Cardiac fibroblast (primary cell): ENCODE data around the gene DES.

Experiments
- DNase-seq, 2 donors: peaks; one replicate each; pipeline versions ENCODE4 v3.0.0 to v3.0.0-alpha.2; 2010; ENCODE audit warnings: low read depth in 2 of 2
- H3K4me3 ChIP-seq, 2 donors: replicated peaks in 1 of 2; 1 replicate in 1 of 2; 2 replicates in 1 of 2; pipeline ENCODE4 v1.5.1; 2011; ENCODE audit warnings: low read depth in 2 of 2, low read length in 2 of 2, mild to moderate bottlenecking in 2 of 2, moderate library complexity in 1 of 2
- TF ChIP-seq, protein P1 (sequence below): IDR thresholded peaks from one replicate; pipeline ENCODE4 v1.5.1; 2011; ENCODE audit warnings: low read depth, mild to moderate bottlenecking, low read length, inconsistent platforms

Gene DES

DNA sequence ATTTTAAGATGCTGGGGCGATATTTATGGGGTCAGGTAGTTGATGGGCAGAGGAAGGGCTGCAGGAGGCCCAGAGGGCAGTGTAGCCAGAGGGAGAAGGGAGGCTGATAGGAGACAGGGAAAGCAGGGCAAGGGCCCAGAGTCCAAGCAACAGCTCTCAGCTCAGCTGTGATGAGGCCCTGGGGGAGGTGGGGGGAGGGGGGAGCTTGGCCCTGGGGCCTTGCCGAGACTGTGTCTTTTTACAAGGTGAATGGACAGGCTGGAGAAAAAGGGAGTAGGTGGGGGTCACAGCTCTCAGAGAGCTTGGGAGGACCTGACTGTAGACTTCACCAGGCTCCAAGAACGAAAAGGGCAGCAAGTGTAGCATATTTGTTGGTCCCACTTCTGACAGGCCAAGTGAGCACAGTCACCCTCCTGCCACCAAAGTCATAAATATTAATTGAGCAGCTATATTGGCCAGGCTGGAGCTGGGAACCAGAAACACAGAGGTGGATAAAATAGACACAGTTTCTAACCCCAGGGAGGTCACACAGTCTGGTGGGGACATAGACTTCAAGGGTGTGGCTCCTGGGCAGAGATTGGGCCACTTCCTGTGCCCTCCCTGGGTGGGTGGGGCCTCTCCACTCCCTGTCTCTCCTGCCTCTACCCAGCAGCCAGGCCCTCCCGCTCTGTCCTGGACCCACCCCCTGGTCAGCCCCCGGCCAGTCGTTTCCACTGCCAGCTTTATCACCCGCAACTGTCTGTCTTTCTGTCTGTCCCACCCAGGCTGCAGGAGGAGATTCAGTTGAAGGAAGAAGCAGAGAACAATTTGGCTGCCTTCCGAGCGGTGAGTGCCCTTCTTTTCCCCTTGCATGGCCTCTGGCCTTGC, 1.4 kb downstream of the DES start:
- no peak for DNase-seq
- TF ChIP-seq, protein P1, sequence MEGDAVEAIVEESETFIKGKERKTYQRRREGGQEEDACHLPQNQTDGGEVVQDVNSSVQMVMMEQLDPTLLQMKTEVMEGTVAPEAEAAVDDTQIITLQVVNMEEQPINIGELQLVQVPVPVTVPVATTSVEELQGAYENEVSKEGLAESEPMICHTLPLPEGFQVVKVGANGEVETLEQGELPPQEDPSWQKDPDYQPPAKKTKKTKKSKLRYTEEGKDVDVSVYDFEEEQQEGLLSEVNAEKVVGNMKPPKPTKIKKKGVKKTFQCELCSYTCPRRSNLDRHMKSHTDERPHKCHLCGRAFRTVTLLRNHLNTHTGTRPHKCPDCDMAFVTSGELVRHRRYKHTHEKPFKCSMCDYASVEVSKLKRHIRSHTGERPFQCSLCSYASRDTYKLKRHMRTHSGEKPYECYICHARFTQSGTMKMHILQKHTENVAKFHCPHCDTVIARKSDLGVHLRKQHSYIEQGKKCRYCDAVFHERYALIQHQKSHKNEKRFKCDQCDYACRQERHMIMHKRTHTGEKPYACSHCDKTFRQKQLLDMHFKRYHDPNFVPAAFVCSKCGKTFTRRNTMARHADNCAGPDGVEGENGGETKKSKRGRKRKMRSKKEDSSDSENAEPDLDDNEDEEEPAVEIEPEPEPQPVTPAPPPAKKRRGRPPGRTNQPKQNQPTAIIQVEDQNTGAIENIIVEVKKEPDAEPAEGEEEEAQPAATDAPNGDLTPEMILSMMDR: no peak
- no peak overlapping the region for H3K4me3 ChIP-seq

DNA sequence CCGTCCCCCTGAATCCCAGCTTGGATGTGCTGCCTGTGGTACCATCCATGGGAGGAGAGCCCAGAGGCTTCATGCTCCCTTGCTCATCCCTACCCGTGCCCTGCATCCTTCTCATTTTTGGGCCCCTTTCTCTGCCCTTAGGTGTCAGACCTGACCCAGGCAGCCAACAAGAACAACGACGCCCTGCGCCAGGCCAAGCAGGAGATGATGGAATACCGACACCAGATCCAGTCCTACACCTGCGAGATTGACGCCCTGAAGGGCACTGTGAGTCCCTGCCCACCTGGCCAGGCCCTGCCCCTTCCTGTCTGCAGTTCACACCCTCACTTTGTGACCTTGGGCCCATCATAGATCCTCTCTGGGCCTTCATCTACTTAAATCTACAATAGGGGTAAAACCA, 2.5 kb downstream of the DES start:
- no peak overlapping the region for H3K4me3 ChIP-seq
- DNase-seq: no peak
- TF ChIP-seq, protein P1: no peak

DNA sequence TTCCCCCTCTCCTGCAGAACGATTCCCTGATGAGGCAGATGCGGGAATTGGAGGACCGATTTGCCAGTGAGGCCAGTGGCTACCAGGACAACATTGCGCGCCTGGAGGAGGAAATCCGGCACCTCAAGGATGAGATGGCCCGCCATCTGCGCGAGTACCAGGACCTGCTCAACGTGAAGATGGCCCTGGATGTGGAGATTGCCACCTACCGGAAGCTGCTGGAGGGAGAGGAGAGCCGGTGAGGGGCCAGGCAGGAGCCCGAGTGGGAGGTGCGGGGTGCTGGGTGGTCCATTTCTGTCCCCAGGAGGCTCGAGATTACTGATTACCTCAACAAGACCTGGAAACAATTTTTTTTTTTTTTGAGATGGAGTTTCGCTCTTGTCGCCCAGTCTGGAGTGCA, 3.1 kb downstream of the DES start:
- H3K4me3 ChIP-seq: no peak overlapping the region
- no peak for DNase-seq
- TF ChIP-seq, protein P1: no peak

GRCh38 chr2:219422952-219423534, 4.9 kb downstream of the DES start:
- TF ChIP-seq, protein P1: no peak
- H3K4me3 ChIP-seq: no peak overlapping the region
- DNase-seq: no peak

DNA sequence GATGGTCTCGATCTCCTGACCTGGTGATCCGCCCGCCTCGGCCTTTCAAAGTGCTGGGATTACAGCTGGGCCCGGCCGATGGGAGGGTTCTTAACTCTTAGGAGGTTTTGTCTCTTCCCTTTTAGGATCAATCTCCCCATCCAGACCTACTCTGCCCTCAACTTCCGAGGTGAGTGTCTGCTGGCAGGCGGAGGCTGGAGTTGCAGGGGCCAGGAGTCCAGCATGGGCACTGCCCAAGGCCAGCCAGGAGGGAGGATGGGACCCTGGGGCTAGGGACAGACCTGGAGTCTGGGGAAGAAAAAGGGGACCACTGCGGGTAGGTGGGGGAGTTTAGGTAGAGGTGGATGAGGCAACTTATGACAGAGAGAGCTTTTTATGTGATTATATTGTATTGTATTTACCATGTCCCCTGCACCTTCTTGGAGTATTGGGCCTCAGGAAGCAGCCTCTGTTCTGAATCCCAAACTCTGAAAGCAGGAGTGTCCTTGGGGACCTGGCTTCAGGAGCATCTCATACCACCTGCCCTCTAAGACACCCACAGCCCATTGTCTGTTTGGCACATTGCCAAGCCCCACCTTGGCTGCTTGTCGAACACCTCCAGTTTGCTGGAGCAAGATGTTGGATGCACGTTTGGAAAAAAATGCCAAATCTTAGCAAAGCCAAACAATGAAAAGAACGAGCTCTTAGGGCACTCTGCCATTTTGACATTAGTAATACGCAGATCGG, 5.6 kb downstream of the DES start:
- no peak overlapping the region for H3K4me3 ChIP-seq
- TF ChIP-seq, protein P1: no peak
- no peak for DNase-seq

- no peak for DNase-seq
- TF ChIP-seq, protein P1: no peak
- no peak overlapping the region for H3K4me3 ChIP-seq
Measured at GRCh38 chr2:219425238-219426067, 7.3 kb downstream of the DES start.
